OCI-LY1 (cell line): ENCODE data around the gene CLN6.

Experiments used
- CTCF ChIP-seq: fragments of 200-600 bp; sonication (generic), shearing (Covaris generic); IDR thresholded peaks from 2 replicates; pipeline ENCODE4 v1.5.1; 2017; ENCODE audit warnings: mild to moderate bottlenecking, antibody characterized with exemption, low read length, moderate library complexity, mixed read lengths
- EZH2 ChIP-seq: fragments of 200-600 bp; sonication (generic), shearing (Covaris generic); IDR thresholded peaks from 2 replicates; pipeline ENCODE4 v1.8.0; 2017; ENCODE audit warnings: borderline replicate concordance, mixed run types, mild to moderate bottlenecking, antibody characterized with exemption, low read length, moderate library complexity, mixed read lengths

GRCh38 chr15:68210409-68210756, 19.1 kb downstream of the CLN6 start:
- no peak for TF ChIP-seq CTCF
- no peak for TF ChIP-seq EZH2
